Calu3 (cell line): ENCODE results near the gene CXCL17. TPM values are rescaled to one million over a fixed set of nuclear protein-coding genes. Genes with fewer than 3 reads are reported as not detected.

ENCODE experiments used
- BruUV-seq: library from RNA; stranded (reverse); fragments of 400-500 nt; replicated peaks from 2 replicates; lab custom pipeline; 2021; lab: Mats Ljungman, UMichigan
- CTCF ChIA-PET: fragments of 300-600 bp; sonication (Branson Sonifier 250); formaldehyde crosslinking; loops from one replicate; lab custom pipeline; 2022; ENCODE audit warnings: antibody characterized with exemption; lab: Charles Lee
- DNase-seq: peaks from one replicate; pipeline ENCODE4 v3.0.0; 2022
- H3K27ac Mint-ChIP-seq: one replicate; pipeline ENCODE4 v1.8.0; 2022; ENCODE audit warnings: mixed read lengths; ENCODE audit not compliant: unreplicated experiment
- H3K27me3 Mint-ChIP-seq: one replicate; pipeline ENCODE4 v1.8.0; 2022; ENCODE audit warnings: mixed read lengths; ENCODE audit not compliant: unreplicated experiment
- H3K36me3 Mint-ChIP-seq: one replicate; pipeline ENCODE4 v1.8.0; 2022; ENCODE audit warnings: mild to moderate bottlenecking, moderate library complexity, mixed read lengths; ENCODE audit not compliant: insufficient read depth, unreplicated experiment
- H3K4me1 Mint-ChIP-seq: one replicate; pipeline ENCODE4 v1.8.0; 2022; ENCODE audit warnings: mild to moderate bottlenecking, low read depth, mixed read lengths; ENCODE audit not compliant: unreplicated experiment
- H3K4me3 Mint-ChIP-seq: one replicate; pipeline ENCODE4 v1.8.0; 2022; ENCODE audit warnings: mild to moderate bottlenecking, low read depth, moderate library complexity, mixed read lengths; ENCODE audit not compliant: unreplicated experiment
- H3K9me3 Mint-ChIP-seq: one replicate; pipeline ENCODE4 v1.8.0; 2022; ENCODE audit warnings: low read depth, mixed read lengths; ENCODE audit not compliant: unreplicated experiment
- intact Hi-C: fragments of 100-400 bp; cut with micrococcal nuclease; formaldehyde crosslinking; loops from one replicate; pipeline ENCODE4 v1.10.0; 2022; ENCODE audit not compliant: unreplicated experiment
- total RNA-seq: library from RNA; stranded (reverse); gene quantifications from 2 replicates; pipeline ENCODE4 v1.2.3, GENCODE V29; 2022
- TF ChIP-seq, protein P1 (sequence below): fragments of 200-600 bp; IDR thresholded peaks from one replicate; pipeline ENCODE4 v1.8.0; 2022; ENCODE audit warnings: antibody characterized with exemption; ENCODE audit not compliant: unreplicated experiment

Gene CXCL17
- total RNA-seq, 1 experiment from 2014 or later: 4.0 TPM

DNA sequence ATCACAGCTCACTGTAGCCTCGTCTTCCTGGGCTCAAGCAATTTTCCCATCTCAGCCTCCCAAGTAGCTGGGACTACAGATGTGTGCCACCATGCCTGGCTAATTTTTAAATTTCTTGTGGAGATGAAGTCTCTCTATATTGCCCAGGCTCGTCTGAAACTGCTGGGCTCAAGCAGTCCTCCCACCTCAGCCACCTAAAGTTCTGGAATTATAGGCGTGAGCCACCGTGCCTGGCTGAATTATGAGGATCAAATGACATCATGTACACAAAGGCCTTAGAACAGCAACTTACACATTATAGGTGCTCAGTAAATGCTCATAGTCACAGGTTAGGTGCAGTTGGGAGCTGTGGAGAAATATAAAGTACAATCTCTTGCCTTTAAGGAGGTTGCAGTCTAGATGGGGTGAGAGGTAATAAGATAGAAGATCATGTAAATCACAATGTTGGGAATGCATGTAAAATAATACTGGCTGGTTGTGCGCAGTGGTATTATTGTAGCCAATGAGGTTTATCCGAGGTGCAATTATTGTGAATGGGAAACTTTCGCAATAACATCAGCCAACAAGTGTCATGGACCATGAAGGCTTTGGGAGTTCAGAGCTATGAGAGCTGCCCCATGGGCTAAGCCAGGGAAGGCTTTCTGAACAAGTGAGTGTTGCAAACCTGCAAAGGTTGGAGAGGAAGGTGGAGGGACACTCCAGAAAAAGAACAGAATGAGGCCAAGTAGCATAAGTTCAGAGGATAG lies 29.8 kb upstream of the CXCL17 start:
- TF ChIP-seq, protein P1, sequence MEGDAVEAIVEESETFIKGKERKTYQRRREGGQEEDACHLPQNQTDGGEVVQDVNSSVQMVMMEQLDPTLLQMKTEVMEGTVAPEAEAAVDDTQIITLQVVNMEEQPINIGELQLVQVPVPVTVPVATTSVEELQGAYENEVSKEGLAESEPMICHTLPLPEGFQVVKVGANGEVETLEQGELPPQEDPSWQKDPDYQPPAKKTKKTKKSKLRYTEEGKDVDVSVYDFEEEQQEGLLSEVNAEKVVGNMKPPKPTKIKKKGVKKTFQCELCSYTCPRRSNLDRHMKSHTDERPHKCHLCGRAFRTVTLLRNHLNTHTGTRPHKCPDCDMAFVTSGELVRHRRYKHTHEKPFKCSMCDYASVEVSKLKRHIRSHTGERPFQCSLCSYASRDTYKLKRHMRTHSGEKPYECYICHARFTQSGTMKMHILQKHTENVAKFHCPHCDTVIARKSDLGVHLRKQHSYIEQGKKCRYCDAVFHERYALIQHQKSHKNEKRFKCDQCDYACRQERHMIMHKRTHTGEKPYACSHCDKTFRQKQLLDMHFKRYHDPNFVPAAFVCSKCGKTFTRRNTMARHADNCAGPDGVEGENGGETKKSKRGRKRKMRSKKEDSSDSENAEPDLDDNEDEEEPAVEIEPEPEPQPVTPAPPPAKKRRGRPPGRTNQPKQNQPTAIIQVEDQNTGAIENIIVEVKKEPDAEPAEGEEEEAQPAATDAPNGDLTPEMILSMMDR: no peak
- BruUV-seq: no TSS peak
- Mint-ChIP-seq H3K4me1 (peaks cover 40% of the 10 kb centered on the region), H3K36me3 (peaks cover 7% of the 10 kb centered on the region), H3K9me3 (no peaks in the 10 kb centered on the region), H3K27me3 (no peaks in the 10 kb centered on the region), H3K4me3 (no peak overlapping the region), H3K27ac (no peak overlapping the region)
- intact Hi-C loops: no loop called here
- CTCF ChIA-PET: interaction anchor here (0.6 kb wide), 1 partner anchor 66 kb away, joined by 3 read pairs; no protein-coding TSS in a partner anchor
- no peak for DNase-seq

DNA sequence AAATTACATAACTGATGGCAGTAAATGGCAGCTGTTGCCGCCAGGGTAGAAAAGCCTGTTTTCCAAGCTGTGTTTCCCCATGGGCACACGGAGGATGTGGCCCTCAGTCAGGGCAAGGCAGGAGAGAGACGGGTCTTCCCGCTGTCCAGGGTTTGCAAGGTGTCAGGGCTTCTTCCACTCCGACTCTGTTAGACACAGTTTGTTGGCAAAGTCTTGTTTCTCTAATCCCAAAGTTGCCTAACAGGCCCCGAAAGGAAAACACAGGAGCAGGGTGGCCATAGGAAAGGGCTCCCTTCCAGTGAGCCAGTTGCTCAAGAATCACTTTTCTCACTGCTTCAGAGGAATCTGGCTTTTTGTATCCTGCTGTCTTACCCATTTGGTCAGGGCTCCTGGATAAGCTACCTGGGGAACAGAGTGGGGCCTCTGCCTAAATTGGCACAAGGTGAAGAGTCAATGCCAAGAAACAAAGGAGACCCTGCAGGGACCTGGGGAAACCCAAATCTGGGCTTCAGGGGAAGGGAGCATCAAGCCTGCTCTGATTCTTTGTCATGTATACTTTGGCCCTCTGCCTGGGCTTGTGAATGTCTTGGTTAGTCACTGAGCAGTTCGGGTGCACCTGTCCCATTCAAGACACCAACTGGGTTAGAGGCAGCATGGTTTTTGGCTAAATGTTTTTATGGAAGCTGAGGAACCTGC lies 29.0 kb upstream of the CXCL17 start:
- no TSS peak for BruUV-seq
- Mint-ChIP-seq H3K4me3 (no peak overlapping the region), H3K4me1 (peaks cover 48% of the 10 kb centered on the region), H3K9me3 (no peaks in the 10 kb centered on the region), H3K27ac (no peak overlapping the region), H3K27me3 (no peaks in the 10 kb centered on the region), H3K36me3 (peaks cover 7% of the 10 kb centered on the region)
- CTCF ChIA-PET: interaction anchor here (0.6 to 1.3 kb wide), 5 partner anchors 10 to 67 kb away, joined by 3 to 7 read pairs (median 3); no protein-coding TSS in a partner anchor
- intact Hi-C loops: no loop called here
- TF ChIP-seq, protein P1: no peak
- peak; percentile 61 for DNase-seq

DNA sequence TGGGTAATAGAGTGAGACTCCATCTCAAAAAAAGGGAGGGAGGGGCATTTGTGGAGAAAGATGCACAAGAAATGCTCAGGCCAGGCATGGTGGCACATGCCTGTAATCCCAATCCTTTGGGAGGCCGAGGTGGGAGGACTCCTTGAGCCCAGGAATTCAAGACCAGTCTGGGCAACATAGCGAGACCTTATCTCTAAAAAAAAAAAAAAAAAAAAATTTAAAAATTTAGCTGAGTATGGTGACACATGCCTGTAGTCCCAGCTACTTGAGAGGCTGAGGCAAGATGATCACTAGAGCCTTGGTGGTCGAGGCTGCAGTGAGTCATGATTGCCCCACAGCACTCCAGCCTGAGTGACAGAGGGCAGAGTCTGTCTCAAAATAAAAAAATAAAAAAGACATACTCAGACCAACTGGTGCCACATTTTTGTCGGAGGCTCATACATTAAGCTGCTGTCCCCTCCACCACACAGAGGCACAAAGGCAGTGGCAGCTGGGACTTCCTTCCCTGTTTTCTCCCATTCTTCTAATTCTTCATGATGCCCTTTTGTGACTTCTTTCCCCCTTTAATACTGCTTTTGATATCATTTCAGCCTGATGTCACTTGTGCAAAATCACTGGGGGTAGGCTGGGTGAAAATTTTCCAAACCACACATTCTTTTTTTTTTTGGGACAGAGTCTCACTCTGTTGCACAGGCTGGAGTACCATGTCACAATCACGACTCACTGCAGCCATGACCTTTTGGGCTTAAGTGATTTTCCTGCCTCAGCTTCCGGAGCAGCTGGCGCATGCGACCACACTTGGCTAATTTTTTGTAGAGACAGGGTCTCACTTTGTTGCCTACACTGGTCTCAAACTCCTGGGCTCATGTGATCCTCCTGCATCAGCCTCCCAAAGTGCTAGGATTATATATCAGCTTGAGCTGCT lies 26.8 kb upstream of the CXCL17 start:
- H3K27ac Mint-ChIP-seq: no peak overlapping the region
- intact Hi-C loops: no loop called here
- no peak for DNase-seq
- no peaks in the 10 kb centered on the region for H3K9me3 Mint-ChIP-seq
- BruUV-seq: no TSS peak
- H3K4me1 Mint-ChIP-seq: peaks cover 58% of the 10 kb centered on the region
- TF ChIP-seq, protein P1: no peak
- H3K27me3 Mint-ChIP-seq: no peaks in the 10 kb centered on the region
- no peak overlapping the region for H3K4me3 Mint-ChIP-seq
- H3K36me3 Mint-ChIP-seq: peaks cover 7% of the 10 kb centered on the region
- CTCF ChIA-PET: interaction anchor here (0.8 kb wide), 1 partner anchor 13 kb away, joined by 3 read pairs; no protein-coding TSS in a partner anchor

DNA sequence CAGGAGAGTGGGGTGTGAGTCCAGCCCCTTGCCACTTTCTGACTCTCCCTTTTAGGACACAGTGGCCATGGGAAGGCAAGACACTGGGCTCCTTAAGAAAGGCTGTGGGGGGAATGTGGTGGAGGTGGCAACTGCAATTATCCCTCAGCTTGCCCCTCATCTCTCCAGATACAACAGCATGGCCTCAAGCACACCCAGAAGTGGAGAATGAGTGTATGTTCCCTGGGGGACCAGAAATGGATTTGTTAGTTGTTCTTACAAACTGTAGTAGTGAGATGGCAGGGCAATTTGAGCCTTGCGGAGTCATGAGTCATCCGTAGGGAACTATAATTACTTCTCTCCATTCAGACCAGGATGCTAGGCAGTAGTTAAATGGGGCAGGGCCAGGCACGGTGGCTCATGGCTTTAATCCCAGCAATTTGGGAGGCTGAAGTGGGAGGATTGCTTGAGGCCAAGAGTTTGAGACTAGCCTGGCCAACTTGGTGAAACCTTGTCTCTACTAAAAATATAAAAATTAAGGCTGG lies 25.6 kb upstream of the CXCL17 start:
- Mint-ChIP-seq H3K4me3 (no peak overlapping the region), H3K9me3 (no peaks in the 10 kb centered on the region), H3K4me1 (peaks cover 58% of the 10 kb centered on the region), H3K27ac (peak overlapping the region; percentile 81), H3K27me3 (no peaks in the 10 kb centered on the region), H3K36me3 (peaks cover 7% of the 10 kb centered on the region)
- TF ChIP-seq, protein P1: no peak
- CTCF ChIA-PET: interaction anchor here (0.7 kb wide), 1 partner anchor 431 kb away, joined by 3 read pairs; no protein-coding TSS in a partner anchor
- DNase-seq: peak; percentile 62
- BruUV-seq: no TSS peak
- intact Hi-C loops: no loop called here
